ENCODE results near the gene PKDREJ. TPM values are rescaled to one million over a fixed set of nuclear protein-coding genes. Genes with fewer than 3 reads are reported as not detected.

Gene PKDREJ
- polyA plus RNA-seq, 1 donor, result 0.58 TPM

DNA sequence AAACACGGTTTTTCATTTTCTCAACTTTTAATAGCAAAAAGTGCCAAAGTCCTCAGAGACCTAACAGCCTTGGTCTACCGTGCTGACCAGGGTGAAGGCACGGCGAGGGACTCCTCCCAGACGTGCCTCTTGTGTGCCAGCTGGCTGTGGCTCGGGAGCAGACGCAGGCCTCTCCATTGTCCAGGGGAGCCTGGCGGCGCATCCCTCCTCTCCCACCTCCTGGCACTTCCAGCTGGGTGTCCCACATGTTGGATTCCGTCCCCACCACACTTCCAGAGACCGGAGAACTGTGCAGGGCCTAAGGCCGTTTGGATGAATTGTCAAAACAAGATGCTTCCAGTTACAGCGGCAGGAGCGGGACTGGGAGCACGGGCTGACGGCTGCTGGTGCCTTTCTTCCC is 24.6 kb downstream of the PKDREJ start:
- DNase-seq, result no peak

DNA sequence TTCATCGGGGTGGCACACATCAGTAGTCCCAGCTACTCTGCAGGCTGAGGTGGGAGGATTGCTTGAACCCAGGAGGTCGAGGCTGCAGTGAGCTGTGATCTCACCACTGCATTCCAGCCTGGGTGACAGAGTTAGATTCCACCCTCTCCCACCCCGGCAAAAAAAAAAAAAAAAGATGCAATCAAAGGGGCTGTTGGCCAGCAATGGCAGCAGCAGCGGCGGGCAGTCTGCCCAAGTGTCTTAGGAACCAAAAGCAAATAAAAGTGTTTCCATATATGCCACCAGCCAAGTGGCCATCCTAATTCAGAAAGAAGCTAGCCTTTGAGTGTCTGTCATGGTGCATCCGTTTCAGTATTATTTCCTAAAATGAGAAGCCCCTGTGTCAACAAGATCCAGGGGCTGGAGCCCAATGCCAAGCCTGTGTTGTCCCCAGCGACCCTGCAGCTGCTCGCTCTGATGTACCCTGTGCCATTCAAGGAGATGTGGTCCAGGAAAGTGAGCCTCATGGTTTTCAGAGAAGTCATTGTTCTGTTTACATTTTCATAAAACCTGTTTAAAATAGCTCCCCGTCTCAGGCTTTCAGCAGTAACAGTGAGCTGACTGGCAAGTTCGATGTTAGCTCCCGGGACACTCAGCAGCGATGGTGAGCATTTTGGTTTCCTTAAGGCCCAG is 25.6 kb downstream of the PKDREJ start:
- DNase-seq, result no peak

DNA sequence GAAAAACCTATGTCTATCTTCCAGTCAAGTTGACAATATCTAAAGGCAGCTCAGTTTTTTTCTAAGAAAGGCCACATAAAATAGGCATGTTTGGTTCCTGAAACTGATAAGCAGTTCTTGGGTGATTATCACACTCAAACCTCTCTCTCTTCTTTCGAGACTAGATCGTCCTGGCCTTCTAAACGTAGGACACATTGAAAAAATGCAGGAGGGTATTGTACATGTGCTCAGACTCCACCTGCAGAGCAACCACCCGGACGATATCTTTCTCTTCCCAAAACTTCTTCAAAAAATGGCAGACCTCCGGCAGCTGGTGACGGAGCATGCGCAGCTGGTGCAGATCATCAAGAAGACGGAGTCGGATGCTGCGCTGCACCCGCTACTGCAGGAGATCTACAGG is 28.2 kb downstream of the PKDREJ start:
- DNase-seq, result no peak

DNA sequence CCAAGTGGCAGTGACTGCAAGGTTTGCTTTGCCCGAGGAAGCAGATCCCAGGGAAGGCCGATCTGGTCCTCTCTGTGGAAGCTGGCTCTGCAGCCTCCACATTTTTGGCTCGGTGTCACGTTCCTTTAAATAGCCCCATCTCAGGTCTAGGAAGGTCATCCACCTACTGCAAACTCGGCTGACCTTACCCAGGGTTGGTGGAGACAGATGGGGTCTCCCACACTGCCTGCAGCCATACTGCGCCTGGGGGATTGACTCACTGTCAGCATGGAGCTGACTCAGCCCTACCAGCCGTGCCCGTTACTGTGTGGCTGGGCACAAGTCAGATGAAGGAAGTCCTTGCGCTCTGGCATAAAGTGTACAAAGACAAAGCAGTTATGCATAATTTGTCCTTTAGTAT is 29.9 kb downstream of the PKDREJ start:
- DNase-seq, result no peak

DNA sequence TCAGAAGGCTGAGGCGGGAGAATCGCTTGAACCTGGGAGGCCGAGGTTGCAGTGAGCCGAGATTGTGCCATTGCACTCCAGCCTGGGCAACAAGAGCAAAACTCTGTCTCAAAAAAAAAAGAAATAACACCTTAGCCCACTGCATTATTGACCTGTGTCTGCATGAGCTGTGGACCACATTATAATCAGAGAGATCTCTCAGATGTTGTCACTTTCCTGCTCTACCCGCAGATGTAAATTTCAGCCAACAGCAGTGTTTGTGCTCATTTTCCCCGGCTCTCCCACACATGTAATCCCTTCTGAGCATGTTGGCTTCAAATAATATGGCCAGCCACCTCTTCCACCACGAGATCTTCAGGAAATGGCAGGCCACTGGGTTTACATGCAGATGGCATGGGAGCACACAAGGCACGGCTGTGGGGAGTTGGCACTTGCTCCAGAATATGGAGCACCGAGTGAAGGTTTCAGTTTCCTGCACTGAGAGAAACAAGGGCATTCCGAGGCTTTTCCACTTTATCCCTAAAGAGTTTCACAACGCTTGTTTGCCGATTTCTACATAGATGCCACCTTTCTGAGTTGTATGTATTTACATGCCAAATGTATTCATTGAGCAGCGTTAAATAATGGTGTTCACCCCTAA is 32.8 kb downstream of the PKDREJ start:
- DNase-seq, result no peak

DNA sequence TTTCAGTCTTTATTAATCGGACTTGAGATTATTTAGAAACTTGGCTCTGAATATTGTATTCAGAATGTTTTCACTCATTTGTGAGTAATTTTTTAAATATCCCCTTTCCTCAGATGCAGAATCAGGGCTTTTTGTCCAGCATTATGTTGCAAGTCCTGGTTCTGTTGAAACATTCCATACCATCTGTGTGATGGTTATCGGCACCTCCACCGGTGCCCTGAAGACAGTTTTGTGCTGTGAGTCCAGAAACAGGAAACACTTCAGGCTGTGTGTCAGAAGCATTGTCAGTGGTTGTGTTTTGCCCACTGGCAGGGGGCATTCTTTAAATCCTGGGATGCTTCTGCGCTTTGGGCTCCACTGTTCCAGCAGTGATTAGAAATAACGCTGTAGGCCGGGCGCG is 33.4 kb downstream of the PKDREJ start:
- no peak for DNase-seq

DNA sequence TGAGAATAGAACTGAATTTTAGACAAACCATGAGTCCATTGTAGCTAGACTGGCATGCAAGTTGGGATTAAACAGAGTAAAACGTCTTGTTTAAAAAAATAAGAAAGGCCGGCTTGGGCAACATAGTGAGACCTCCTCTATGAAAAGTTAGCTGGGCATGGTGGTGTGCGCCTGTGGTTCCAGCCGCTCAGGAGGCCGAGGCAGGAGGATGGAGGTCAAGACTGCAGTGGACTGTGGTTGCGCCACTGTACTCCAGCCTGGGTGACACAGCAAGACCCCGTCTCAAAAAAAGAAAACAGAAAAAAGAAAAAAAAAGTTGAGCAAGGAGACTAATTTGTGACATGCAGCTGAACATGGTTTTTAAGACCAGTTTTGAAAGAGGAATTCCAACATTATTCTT is 36.6 kb downstream of the PKDREJ start:
- no peak for DNase-seq

DNA sequence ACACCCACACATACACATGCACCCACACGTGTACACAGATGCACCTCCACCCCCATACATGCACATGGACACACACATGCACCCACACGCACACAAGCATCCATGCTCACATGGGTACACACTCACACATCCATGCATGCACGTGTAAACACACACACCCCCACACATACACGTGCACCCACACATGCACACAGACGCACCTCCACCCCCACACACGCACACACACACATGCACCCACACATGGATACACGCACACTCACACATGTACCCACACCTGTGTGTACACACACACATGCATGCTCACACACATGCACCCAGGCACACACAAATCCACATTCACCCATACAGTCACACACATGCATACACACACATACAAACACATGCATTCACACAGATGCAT is 37.5 kb downstream of the PKDREJ start:
- DNase-seq, result no peak

DNA sequence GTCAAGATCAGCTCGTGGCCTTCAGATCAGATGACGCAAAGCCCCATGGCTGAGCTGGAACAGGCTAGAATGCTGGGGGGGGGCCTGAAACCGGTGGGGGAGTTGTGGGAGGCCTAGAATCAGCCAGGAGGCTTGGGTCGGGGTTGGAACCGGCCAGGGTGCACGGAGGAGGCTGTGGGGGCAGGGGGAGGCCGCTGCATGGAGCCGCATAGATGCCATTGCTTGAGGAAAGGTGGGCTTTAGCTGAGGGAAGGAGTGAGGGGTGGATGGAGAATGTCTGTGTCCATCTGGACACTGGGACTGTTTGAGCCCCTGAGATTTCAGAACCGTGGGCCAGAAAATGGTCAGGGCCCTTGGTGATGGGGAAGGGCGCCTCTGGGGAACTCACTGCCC is 38.2 kb downstream of the PKDREJ start:
- DNase-seq, result no peak

DNA sequence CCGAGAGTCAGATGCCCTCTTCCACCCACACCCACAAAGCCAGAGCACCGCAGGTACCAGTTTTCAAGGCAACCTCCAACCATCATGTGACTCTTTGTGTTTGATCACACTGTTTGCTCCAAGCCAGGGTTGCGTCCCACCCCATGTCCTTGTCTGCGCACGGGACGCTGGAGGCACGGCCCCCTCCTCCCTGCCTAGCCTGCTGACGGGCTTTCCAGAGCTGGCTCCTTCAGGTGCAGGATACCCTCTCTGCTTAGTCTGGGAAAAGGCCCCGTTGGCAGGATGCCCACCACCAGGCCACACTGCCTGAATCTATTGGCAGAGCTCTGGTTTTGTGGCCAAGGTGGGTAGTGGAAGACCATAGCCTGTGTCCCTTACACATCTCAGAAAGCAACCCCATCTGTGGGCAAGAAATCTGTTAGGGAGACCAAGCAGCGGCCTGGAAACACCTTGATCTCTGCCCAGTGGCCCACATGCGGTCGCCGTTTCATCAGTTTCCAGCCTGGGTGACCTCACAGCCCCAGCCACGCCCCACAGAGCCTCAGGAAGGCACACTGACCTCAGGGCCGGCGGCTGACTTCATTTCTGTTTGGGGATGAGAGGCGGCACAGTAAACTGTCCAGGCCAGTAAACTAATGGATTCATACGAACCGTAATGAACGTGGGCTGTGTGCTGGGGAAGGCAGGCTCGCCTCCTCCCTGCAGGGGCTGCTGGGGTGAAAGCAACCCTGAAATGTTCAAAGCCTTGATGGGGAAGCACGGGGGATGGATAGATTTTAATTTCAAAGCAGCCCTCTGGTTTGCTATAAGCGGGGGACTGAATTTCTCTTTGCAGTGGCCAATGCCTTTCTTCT is 38.9 kb downstream of the PKDREJ start:
- DNase-seq, result no peak

DNA sequence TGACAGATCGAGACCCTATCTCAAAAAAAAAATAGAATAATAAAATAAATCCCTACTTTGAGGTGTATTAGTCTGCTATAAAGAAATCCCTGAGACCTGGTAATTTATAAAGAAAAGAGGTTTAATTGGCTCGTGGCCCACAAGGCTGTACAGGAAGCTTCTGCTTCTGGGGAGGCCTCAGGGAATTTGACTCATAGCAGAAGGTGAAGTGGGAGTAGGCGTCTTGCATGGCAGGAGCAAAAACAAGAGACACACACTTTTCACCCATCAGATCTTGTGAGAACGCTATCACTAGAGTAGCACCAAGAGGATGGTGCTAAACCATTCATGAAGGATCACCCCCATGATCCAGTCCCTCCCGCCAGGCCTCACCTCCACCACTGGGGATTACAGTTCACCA is 42.2 kb downstream of the PKDREJ start:
- no peak for DNase-seq

DNA sequence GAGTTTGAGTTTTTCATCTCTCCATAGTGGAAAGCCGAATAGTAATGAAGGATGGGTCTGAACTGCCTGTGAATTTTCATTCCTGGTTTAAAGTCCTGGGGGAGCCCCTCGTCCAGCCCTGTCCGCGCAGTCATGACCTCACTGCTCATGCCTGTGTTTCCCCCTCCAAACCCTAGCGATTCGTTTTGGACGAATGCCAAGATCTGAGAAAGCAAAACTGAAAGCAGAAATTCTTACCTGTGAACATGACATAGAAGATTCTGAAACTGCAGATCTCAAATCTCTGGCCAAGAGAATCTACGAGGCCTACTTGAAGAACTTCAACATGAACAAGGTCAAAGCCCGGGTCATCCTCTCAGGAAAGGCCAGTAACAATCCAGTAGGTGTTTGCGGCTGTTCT is 43.5 kb downstream of the PKDREJ start:
- DNase-seq, result no peak

DNA sequence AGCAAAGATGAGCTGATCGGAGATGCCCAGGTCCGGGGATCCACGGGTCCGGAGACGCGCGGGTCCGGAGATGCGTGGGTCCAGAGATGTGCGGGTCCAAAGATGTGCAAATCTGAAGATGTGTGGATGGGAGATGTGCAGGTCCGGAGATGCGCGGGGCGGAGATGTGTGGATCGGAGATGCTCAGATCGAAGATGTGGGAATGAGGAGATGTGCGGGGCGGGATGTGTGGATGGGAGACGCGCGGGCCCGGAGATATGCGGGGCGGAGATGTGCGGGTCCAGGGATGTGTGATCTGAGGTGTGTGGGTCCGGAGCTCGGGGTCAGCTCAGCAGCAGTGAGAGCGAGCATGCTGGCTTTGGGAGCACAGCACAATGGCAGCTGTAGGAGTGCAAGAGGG is 48.5 kb downstream of the PKDREJ start:
- DNase-seq, result no peak

DNA sequence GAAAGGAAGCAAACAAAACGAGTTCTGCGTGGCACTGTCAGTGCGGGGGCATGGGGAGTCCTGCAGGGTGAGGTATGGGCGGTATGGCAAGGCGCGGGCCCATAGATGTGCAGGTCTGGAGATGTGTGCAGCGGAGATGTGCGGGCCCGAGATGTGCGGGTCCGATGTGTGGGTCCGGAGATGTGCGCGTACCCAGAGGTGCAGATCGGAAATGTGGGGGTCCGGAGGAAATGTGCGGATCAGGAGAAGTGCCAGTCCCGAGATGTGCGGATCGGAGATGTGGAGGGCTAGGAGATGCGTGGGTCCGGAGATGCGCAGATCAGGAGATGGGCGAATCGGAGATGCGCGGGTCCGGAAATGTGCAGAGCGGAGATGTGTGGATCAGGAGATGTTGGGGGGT is 49.0 kb downstream of the PKDREJ start:
- no peak for DNase-seq

DNA sequence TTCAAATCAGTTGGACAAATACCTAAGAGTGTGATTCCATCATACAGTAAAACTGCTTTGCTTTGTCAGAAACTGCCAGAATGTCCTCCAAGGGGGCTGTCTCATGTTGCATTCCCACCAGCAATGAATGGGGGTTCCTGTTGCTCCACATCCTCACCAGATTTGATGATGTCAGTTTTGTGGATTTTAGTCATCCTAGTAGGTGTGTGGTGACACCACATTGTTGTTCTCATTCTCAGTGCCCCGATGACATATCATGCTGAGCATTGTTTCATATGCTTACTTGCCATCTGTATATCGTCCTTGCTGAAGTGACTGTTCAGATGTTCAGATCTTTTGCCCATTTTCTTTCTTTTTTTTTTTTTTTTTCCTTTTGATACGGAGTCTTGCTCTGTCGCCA is 50.1 kb downstream of the PKDREJ start:
- DNase-seq, result no peak

DNA sequence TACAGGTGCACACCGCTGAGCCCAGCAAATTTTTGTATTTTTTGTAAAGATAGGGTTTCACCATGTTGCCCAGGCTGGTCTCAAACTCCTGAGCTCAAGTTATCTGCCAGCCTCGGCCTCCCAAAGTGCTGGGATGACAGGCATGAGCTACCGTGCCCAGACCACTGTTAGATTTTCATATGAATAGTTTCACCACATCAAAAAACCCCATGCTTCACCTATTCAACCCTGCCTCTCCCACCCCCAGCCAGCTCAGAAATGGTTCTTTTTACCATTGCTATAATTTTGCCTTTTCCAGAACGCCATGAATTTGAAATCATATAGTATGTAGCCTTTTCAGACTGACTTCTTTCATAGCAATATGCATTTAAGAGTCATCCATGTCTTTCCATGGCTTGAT is 50.9 kb downstream of the PKDREJ start:
- no peak for DNase-seq

DNA sequence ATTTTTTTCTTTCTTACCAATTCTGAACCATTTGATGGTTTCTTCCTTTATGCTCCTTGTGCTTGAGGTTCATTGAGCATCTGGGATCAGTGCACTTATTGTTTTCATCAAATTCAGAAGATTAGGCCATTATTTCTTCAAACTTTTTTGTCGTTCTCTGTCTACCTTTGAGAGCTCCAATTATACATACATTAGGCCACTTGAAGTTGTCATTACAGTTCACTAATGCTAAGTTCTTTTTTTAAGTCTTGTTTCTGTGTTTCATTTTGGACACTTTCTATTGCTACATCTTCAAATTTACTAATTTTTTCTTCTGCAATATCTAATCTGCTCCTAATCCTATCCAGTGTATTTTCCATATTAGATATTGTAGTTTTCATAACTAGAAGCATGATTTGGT is 53.9 kb downstream of the PKDREJ start:
- DNase-seq, result no peak

Other genes with a start within 250 kb of the PKDREJ start
- 24.5 TPM for gene PPARA, start 112.8 kb downstream of the PKDREJ start, polyA plus RNA-seq (ENCODE audit: insufficient read length)
- 14.2 TPM for gene CDPF1, start 13.1 kb downstream of the PKDREJ start, polyA plus RNA-seq (ENCODE audit: insufficient read length)
- gene TTC38, start 4.7 kb upstream of the PKDREJ start, polyA plus RNA-seq (ENCODE audit: insufficient read length), result 20.4 TPM
- gene GTSE1, start 33.5 kb upstream of the PKDREJ start, polyA plus RNA-seq (ENCODE audit: insufficient read length), result 7.9 TPM
- 30.1 TPM for gene TRMU, start 72.4 kb upstream of the PKDREJ start, polyA plus RNA-seq (ENCODE audit: insufficient read length)

Data from hindlimb muscle (tissue), 1 donor.